Brain pericyte (primary cell): Measurements from ENCODE around the gene DNAH10.
"Not testable (repeated sequence)": the region's sequence is repeated elsewhere in the genome, so short reads cannot be mapped to it uniquely, and the experiment has no call there.

Experiments used
- DNase-seq: peaks from one replicate; pipeline ENCODE4 v3.0.0-alpha.2; 2012; ENCODE audit warnings: low read depth, low spot score

The DNAH10 gene

DNA sequence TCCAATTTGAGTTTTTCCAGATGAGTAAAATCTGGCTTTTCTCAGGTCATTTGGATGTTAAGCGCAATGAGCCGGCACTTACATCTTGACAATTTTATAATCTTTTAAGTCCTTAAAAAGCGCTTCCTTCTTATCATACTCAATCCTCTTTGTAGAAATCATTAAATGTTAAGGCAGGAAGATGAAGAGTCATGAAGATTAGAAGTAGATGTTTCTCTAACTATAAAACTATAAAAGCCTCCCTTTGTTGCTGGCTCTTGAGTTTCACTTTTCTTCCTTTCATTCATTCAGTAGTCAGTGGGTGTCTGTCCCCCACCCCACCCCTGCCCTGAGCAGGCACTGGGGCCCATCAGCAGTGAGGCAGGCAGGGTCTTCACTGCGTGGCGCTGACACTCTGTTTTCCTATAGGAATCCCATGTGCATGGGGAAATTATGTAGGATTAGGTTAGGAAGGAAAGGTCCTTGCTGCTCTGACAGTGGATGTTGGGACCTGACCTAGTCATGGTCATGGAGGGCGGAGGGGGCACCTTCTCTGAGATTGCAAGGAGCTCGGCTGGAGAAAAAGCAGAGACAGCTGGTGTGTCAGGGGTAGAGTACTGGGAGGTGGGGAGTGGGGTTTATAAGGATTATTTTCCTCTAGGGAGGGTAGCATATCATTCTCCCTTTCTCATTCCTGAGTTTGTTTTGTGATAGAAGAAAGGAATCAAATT lies 144.8 kb downstream of the DNAH10 start:
- no peak for DNase-seq

GRCh38 chr12:123907726-123908476 lies 145.8 kb downstream of the DNAH10 start:
- no peak for DNase-seq

DNA sequence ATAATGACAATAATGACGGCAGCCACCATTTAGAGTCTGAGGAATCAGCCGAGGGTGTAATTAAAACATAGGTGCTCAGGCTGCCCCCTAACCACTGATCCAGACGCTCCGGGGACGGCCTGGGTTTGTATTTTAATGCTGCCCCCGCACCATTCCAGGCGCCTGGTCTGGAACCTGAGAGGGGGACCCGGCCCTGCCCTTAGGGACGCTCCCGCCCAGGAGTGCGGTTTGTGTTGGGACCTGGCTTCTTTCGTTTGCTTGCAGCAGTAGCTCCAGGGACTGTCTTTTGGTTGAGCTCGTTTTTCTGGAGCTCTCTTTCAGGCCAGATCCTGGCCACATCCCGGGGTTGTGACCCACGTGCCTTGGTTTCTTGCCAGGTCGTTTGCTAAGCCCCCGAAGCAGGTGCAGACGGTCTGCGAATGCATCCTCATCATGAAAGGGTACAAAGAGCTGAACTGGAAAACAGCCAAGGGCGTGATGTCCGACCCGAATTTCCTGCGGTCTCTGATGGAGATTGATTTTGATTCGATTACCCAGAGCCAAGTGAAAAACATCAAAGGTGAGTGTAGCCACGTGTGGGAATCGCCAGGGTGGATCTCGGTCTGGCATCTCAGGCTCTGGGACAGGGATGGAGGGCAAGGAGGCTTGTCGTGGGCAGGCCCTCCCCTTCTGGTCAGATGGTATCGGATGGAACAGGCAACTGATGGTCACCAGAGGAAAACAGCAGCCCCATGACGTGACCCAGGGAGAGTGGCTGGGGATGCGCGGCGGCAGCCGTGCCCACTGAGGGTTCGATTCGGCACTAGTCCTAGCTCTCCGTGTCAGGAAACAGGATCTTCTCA lies 147.0 kb downstream of the DNAH10 start:
- no peak for DNase-seq

DNA sequence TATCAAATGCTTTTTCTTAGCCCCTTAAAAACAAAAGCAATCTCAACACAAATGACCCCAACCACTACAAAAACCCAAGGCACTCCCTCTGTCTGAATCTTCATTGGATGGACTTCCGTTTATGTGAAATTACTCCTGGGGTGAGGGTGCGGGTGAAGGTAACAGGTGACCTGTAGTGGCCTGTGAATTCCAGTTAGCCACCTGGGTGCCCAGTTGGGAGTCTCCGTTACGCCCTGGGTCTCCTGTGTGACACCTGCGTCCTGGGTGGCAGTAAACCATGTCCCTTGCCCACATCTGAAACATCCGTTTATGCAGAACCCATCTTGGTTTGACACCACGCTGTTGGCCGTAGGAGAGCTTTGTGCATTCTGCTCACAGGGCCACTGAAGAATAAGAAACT lies 148.0 kb downstream of the DNAH10 start:
- DNase-seq: no peak

- no peak for DNase-seq
These were observed 148.7 kb downstream of the DNAH10 start for GRCh38 chr12:123910761-123911193.

DNA sequence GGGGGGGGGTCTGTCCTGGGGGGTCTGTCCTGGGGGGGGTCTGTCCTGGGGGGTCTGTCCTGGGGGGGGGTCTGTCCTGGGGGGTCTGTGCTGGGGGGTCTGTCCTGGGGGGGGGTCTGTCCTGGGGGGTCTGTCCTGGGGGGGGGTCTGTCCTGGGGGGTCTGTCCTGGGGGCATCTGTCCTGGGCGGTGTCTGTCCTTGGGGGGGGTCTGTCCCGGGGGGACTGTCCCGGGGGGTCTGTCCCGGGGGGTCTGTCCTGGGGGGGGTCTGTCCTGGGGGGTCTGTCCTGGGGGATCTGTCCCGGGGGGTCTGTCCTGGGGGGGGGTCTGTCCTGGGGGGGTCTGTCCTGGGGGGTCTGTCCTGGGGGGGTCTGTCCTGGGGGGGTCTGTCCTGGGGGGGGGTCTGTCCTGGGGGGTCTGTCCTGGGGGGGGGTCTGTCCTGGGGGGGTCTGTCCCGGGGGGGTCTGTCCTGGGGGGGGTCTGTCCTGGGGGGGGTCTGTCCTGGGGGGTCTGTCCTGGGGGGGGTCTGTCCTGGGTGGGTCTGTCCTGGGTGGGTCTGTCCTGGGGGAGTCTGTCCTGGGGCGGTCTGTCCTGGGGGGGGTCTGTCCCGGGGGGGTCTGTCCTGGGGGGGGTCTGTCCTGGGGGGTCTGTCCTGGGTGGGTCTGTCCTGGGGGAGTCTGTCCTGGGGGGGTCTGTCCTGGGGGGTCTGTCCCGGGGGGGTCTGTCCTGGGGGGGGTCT lies 149.7 kb downstream of the DNAH10 start:
- DNase-seq: not testable (repeated sequence)

DNA sequence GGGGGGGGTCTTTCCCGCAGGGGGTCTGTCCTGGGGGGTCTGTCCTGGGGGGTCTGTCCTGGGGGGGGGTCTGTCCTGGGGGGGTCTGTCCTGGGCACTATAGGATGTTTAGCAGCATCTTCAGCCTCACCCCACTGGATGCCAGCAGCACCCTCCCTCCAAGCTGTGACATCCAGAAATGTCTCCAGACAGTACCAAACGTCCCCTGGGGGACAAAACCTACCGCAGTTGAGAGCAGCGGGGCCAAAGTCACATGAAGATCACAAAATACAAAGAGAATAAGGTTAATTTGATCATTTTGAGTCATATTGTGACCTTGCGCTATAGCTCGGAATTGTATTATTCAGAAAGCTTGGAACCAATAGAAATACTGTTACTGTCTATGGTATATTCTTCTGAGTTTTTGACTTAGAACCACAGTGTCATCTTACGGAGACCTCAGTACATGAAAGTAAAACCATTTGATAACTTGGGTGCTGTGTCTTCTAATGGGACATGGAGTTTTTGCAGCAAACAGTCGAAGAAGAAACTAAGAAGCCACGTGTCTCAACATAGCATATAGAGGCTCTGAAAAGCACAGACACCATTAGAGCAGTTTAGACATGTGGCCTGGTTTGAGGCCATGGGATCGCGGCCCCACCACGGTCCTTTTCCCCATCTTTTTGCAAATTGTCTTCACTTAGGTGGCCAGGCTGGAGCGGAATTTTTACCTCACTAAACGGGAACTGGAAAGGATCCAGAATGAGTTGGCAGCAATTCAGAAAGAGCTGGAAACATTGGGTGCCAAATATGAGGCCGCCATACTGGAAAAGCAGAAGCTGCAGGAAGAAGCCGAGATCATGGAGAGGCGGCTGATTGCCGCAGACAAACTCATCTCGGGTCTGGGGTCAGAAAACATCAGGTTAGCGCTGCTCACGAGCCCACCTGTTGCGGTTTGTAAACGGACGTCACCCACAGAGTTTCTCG lies 150.6 kb downstream of the DNAH10 start:
- no peak for DNase-seq

- DNase-seq: no peak
These were observed 152.7 kb downstream of the DNAH10 start for GRCh38 chr12:123914726-123915333.

- DNase-seq: no peak
These were observed 154.6 kb downstream of the DNAH10 start for GRCh38 chr12:123916729-123917128.

DNA sequence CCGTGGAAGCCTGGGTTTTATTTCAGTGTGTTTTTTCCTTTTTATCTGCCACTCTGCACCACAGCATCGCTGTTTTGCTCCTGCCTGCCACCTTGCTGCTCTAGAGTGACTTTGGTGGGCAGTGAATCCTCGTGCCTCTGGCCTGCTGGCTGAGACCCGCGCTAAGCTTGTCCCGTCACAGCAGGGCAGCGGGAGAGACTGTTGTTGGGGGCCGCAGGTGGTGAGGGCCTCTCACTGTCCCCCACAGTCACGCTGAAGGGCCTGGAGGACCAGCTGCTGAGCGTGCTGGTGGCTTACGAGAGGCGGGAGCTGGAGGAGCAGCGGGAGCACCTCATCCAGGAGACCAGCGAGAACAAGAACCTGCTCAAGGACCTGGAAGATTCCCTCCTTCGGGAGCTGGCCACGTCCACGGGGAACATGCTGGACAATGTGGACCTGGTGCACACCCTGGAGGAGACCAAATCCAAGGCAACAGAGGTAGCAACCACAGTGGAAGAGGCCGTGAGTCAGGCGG lies 155.3 kb downstream of the DNAH10 start:
- no peak for DNase-seq

GRCh38 chr12:123919980-123920360 lies 157.9 kb downstream of the DNAH10 start:
- DNase-seq: no peak

GRCh38 chr12:123923038-123923437 lies 160.9 kb downstream of the DNAH10 start:
- DNase-seq: no peak

DNA sequence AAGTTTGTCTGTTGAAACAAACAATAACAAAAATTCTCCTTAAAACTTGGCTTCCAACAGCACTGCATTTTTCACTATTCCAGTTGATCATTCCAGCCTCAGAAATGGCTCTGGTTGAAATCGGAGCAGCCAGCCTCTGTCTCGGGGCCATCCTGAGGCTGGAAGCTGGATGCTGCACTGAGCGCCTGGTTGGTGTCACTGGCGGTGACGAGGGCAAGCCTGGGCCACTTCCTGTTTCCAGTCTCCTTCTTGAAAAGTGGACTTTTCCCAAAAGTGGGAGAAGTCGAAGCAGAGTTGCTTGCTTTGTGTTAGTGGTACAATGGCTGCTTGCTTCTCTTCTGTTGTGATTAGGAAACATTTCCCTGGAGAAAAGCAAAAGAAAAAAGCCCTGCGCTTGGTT lies 161.8 kb downstream of the DNAH10 start:
- DNase-seq: no peak

- DNase-seq: no peak
These were observed 162.4 kb downstream of the DNAH10 start for GRCh38 chr12:123924539-123924938.

- DNase-seq: no peak
These were observed 166.3 kb downstream of the DNAH10 start for GRCh38 chr12:123928274-123928865.

DNA sequence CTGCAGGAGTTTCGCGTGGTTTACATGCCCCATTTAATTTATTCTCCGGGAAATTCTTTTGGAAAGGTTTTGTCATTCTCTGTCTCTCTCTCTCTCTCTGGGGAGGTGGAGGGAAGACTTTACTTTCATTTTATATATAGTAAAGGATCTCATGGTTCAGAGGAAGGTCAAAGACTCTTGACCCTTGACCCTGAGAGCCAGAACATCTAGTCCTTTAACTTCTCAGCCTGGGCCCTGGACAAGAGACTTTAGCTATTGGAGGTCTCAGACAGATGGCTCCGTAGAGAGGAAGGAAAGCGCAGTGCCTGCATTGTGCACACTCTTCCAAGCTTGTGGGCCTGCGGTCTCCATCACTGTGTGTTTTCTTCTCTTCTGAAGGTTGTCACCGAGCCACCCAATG lies 166.8 kb downstream of the DNAH10 start:
- DNase-seq: no peak

GRCh38 chr12:123929946-123930583 lies 168.0 kb downstream of the DNAH10 start:
- DNase-seq: no peak

- DNase-seq: no peak
These were observed 169.7 kb downstream of the DNAH10 start for GRCh38 chr12:123931686-123932321.
